ENCODE measurements around the gene PRICKLE2. TPM values are rescaled to one million over a fixed set of nuclear protein-coding genes. Genes with fewer than 3 reads are reported as not detected.

The PRICKLE2 gene
- polyA plus RNA-seq, 1 donor (not counting 4 experiments of a cell fraction or from before 2014, with no cell fraction given), result 7.8 TPM

DNA sequence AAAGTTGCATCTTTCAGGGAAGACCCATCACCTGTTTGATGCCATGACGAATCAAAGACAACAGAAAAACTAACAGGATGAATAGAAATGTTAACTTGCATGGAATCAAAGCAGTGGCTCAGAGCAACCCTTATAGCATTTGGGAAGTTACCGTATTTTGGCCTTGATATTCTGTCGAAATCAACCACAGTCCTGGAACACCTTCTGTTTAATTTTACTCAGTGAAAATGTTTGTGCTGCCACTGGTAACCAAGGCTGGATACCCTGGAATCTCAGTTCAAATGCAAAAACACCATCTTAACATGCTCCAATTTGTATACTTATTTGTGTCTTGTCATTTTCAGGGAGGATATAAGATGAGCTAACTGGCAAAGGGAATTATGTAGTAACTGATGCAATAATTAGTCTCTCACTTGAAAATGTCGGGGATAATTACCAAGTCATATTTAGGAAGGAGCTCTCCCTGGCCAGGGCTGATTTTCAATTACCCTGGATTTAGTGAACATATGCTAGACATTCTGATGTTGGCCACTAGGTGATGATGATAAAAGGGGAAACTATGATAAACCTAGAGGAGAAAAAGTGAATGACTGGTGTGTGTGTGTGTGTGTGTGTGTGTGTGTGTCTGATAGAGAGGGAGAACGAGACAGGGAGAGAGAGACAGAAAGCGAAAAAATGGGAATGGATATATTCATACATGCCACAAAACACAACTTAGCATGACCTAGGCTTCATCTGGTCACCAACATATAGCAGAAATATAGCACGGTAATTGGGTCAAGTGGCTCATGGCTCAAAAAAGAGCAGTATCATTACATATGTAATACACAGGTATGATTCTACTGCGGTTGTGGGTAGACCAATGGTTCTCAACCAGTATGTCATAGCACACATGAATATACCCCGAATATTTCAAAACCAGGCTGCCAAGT lies 19.0 kb upstream of the PRICKLE2 start:
- dilution Hi-C loops (cut with MboI; ENCODE audit: extremely low pct_ligation_motif_present, low sequenced_read_pairs), result no loop called here
- H3K79me2 ChIP-seq (ENCODE audit: control insufficient read depth, insufficient read depth, low read length), result no peaks in the 10 kb centered on the region
- H3K4me2 ChIP-seq (ENCODE audit: control insufficient read depth, extremely low read depth, insufficient read depth, low read depth, low read length), result no peak overlapping the region
- no peaks in the 10 kb centered on the region for H3K36me3 ChIP-seq (ENCODE audit: control insufficient read depth in 2 of 2, extremely low read depth in 1 of 2, insufficient read depth in 2 of 2, low read length in 2 of 2)
- H4K20me1 ChIP-seq (ENCODE audit: control insufficient read depth, extremely low read depth, insufficient read depth, low read length), result no peaks in the 10 kb centered on the region
- H3K27ac ChIP-seq (ENCODE audit: control insufficient read depth, insufficient read depth, low read length), result no peak overlapping the region
- no peaks in the 10 kb centered on the region for H3K9me1 ChIP-seq (ENCODE audit: control insufficient read depth, extremely low read depth, insufficient read depth, low read length)
- no peak overlapping the region for H3K4me3 ChIP-seq (ENCODE audit: control insufficient read depth in 2 of 3, extremely low read depth in 1 of 3, insufficient read depth in 2 of 3, low read depth in 1 of 3, low read length in 3 of 3)
- peak; percentile 11 for DNase-seq (ENCODE audit: low read depth, low spot score)
- peak; percentile 34 for FAIRE-seq
- H3K4me1 ChIP-seq (ENCODE audit: control insufficient read depth, extremely low read depth, insufficient read depth, low read length), result peaks cover 3% of the 10 kb centered on the region
- no peaks in the 10 kb centered on the region for H3K9me3 ChIP-seq (ENCODE audit: control insufficient read depth, low read depth, low read length)
- no peak overlapping the region for H2AFZ ChIP-seq (ENCODE audit: control insufficient read depth, low read length)
- H3K27me3 ChIP-seq (ENCODE audit: control insufficient read depth, extremely low read depth, insufficient read depth, low read length), result no peaks in the 10 kb centered on the region
- no peak overlapping the region for H3K9ac ChIP-seq (ENCODE audit: control insufficient read depth, extremely low read depth, insufficient read depth, low read length)
- no peak for TF ChIP-seq EZH2 (IDR thresholded peaks at IDR 0.05; ENCODE audit: low read length)
- TF ChIP-seq, protein P1, sequence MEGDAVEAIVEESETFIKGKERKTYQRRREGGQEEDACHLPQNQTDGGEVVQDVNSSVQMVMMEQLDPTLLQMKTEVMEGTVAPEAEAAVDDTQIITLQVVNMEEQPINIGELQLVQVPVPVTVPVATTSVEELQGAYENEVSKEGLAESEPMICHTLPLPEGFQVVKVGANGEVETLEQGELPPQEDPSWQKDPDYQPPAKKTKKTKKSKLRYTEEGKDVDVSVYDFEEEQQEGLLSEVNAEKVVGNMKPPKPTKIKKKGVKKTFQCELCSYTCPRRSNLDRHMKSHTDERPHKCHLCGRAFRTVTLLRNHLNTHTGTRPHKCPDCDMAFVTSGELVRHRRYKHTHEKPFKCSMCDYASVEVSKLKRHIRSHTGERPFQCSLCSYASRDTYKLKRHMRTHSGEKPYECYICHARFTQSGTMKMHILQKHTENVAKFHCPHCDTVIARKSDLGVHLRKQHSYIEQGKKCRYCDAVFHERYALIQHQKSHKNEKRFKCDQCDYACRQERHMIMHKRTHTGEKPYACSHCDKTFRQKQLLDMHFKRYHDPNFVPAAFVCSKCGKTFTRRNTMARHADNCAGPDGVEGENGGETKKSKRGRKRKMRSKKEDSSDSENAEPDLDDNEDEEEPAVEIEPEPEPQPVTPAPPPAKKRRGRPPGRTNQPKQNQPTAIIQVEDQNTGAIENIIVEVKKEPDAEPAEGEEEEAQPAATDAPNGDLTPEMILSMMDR (optimal IDR thresholded peaks at IDR 0.05 in 1 of 3, IDR thresholded peaks at IDR 0.05 in 1 of 3, conservative IDR thresholded peaks at IDR 0.05 in 1 of 3; ENCODE audit: extremely low read depth in 1 of 3, insufficient read depth in 2 of 3, low read length in 3 of 3), result peak; percentile 5 to 73 (median 67)

DNA sequence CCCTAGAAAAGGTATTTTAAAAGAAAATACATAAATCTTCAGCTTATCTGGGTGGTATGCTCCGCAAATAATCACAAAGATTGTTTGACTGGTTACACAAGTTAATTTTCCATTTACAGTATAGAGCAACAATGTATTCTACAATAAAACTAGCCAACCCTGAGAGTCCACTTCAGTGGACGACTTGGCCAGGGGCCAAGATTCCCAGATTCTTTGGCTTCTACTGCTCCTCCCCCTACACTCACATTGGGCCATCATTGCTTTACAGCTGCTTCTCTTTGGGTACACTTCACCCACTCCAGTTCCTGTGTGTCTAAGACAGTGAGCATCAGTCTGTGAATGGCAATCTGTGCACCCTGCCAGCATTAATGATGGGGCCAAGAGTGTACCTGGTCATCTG lies 17.2 kb upstream of the PRICKLE2 start:
- H3K9me3 ChIP-seq (ENCODE audit: control insufficient read depth, low read depth, low read length), result no peaks in the 10 kb centered on the region
- no peak overlapping the region for H3K27ac ChIP-seq (ENCODE audit: control insufficient read depth, insufficient read depth, low read length)
- H3K4me1 ChIP-seq (ENCODE audit: control insufficient read depth, extremely low read depth, insufficient read depth, low read length), result peaks cover 13% of the 10 kb centered on the region
- TF ChIP-seq, protein P1 (optimal IDR thresholded peaks at IDR 0.05 in 1 of 3, IDR thresholded peaks at IDR 0.05 in 1 of 3, conservative IDR thresholded peaks at IDR 0.05 in 1 of 3; ENCODE audit: extremely low read depth in 1 of 3, insufficient read depth in 2 of 3, low read length in 3 of 3), result no peak
- no peak for TF ChIP-seq EZH2 (IDR thresholded peaks at IDR 0.05; ENCODE audit: low read length)
- H3K36me3 ChIP-seq (ENCODE audit: control insufficient read depth in 2 of 2, extremely low read depth in 1 of 2, insufficient read depth in 2 of 2, low read length in 2 of 2), result no peaks in the 10 kb centered on the region
- FAIRE-seq, result no peak
- no peaks in the 10 kb centered on the region for H3K27me3 ChIP-seq (ENCODE audit: control insufficient read depth, extremely low read depth, insufficient read depth, low read length)
- H3K9me1 ChIP-seq (ENCODE audit: control insufficient read depth, extremely low read depth, insufficient read depth, low read length), result no peaks in the 10 kb centered on the region
- H3K79me2 ChIP-seq (ENCODE audit: control insufficient read depth, insufficient read depth, low read length), result no peaks in the 10 kb centered on the region
- dilution Hi-C loops (cut with MboI; ENCODE audit: extremely low pct_ligation_motif_present, low sequenced_read_pairs), result no loop called here
- no peak overlapping the region for H2AFZ ChIP-seq (ENCODE audit: control insufficient read depth, low read length)
- no peak for DNase-seq (ENCODE audit: low read depth, low spot score)
- no peak overlapping the region for H3K4me3 ChIP-seq (ENCODE audit: control insufficient read depth in 2 of 3, extremely low read depth in 1 of 3, insufficient read depth in 2 of 3, low read depth in 1 of 3, low read length in 3 of 3)
- no peak overlapping the region for H3K9ac ChIP-seq (ENCODE audit: control insufficient read depth, extremely low read depth, insufficient read depth, low read length)
- H3K4me2 ChIP-seq (ENCODE audit: control insufficient read depth, extremely low read depth, insufficient read depth, low read depth, low read length), result no peak overlapping the region
- no peaks in the 10 kb centered on the region for H4K20me1 ChIP-seq (ENCODE audit: control insufficient read depth, extremely low read depth, insufficient read depth, low read length)
